Spleen (tissue), 7 donors: ENCODE results near the gene CXCR4.

ENCODE experiments used
- POLR2A ChIP-seq, 3 donors: fragments of 450-650 bp; IDR thresholded peaks; one replicate each; pipeline ENCODE4 v1.5.1; 2017; ENCODE audit warnings: antibody characterized with exemption in 3 of 3, mild to moderate bottlenecking in 1 of 3
- POLR2AphosphoS5 ChIP-seq, 3 donors: sonication (generic); formaldehyde crosslinking; IDR thresholded peaks; one replicate each; pipeline ENCODE4 v1.5.1; 2017; ENCODE audit warnings: antibody characterized with exemption in 3 of 3
- TF ChIP-seq, protein P1 (sequence below), 11 experiments: fragments of 200-600 bp in 7 of 11; fragments of 450-650 bp in 4 of 11; sonication (generic) in 4 of 11; IDR thresholded peaks in 8 of 11; conservative IDR thresholded peaks in 3 of 11; 1 replicate in 7 of 11; 2 replicates in 4 of 11; pipeline versions ENCODE4 v1.4.0 to v1.8.0; 2016 to 2021; ENCODE audit warnings: antibody characterized with exemption in 11 of 11, inconsistent platforms in 4 of 11, mild to moderate bottlenecking in 1 of 11
- donor health status: DM: no; HTN: no; CAD: no; lungs with moderate emphysema.
- donor health status: DM: no; HTN: no; CAD: no.
- donor health status: DM: no; HTN: no; CAD: no.

- TF ChIP-seq, protein P1, sequence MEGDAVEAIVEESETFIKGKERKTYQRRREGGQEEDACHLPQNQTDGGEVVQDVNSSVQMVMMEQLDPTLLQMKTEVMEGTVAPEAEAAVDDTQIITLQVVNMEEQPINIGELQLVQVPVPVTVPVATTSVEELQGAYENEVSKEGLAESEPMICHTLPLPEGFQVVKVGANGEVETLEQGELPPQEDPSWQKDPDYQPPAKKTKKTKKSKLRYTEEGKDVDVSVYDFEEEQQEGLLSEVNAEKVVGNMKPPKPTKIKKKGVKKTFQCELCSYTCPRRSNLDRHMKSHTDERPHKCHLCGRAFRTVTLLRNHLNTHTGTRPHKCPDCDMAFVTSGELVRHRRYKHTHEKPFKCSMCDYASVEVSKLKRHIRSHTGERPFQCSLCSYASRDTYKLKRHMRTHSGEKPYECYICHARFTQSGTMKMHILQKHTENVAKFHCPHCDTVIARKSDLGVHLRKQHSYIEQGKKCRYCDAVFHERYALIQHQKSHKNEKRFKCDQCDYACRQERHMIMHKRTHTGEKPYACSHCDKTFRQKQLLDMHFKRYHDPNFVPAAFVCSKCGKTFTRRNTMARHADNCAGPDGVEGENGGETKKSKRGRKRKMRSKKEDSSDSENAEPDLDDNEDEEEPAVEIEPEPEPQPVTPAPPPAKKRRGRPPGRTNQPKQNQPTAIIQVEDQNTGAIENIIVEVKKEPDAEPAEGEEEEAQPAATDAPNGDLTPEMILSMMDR (IDR thresholded peaks at IDR 0.05 in 8 of 11, conservative IDR thresholded peaks at IDR 0.05 in 3 of 11), result no peak
- TF ChIP-seq POLR2AphosphoS5 (IDR thresholded peaks at IDR 0.05), result no peak
- peak in 1 of 3 donors; percentile 50 for TF ChIP-seq POLR2A (IDR thresholded peaks at IDR 0.05)
Observed at GRCh38 chr2:136114382-136114781, 3.6 kb downstream of the CXCR4 start.
